IPS-11a (cell line): ENCODE data around the gene UXT.
A peak's percentile ranks its signal among the peaks of the same experiment; 100 is the strongest.

Source experiments
- H3K4me3 ChIP-seq: one replicate; pipeline ENCODE4 v1.5.1; 2013; ENCODE audit warnings: low read depth, low read length, control low read depth

Gene UXT

DNA sequence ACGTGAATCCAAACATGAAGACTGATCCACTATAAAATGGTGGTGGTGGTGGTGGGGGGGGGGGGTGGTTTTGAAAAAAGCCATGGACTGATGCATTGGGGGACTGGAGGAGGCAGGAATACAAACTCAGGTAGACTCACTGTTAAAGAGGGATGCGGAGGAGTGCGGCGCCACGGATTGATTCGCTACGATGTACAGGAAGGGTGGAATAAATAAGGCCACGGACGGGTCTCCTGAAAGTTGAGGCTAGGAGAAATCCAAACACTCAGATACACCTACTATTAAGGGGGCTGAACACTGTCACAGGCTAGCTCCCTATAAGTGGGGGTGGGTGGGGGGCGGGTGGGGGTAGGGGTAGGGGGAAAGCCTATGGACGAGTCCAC, 9.2 kb downstream of the UXT start:
- H3K4me3 ChIP-seq, result peak overlapping the region; percentile 76

DNA sequence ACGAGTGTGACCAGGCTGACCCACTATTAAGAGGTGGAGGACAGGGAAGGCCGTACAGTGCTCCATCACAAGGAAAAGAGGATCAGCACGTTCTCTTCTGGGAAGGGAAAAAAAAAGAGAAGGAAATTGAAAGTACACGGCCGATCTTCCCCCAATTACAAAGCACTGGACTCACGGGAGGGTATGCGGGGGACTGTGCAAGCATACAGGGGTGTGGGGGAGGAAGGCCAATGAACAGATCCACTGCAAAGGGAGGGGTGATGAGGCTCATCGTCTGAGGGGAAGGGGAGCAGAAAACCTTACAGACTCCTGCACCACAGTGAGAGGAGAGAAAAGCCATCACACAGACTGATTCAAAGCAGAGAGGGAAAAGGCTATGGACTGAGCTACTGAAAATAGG, 9.7 kb downstream of the UXT start:
- peak overlapping the region; percentile 76 for H3K4me3 ChIP-seq

DNA sequence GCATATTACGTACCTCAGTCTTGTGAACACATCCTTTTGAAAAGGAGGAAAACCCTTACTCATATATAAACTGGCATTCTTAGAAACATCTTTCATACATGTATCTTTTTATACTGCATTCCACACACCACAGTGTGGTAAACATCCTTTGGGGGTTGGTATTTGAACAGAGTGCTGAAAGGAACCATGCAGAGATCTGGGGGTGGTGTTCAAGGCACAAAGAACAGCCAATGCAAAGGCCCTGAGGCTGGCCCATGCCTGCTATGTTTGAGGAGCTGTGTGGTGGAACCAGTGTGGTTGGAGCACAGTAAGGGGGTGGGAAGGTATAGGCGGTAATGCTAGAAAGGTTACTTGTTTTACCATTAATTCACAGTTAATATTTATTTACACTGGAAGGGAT, 10.6 kb downstream of the UXT start:
- no peak overlapping the region for H3K4me3 ChIP-seq

DNA sequence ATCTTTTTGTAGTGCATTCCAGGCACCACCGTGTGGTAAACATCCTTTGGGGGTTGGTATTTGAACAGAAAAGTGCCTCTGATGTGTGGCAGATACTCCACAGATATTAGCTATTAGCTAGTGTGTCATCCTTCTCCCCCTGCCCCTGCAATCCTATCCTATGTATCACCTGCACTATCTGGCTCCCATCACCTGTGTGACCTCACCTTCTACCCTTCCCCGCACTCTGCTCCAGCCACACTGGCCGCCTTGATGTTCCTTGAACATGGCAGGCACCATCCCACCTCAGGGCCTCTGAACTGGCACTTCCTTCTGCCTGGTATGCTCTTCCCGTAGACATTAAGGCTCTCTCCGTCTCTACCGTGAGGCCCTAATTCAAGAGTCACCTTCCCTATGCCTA, 12.3 kb downstream of the UXT start:
- H3K4me3 ChIP-seq, result no peak overlapping the region

DNA sequence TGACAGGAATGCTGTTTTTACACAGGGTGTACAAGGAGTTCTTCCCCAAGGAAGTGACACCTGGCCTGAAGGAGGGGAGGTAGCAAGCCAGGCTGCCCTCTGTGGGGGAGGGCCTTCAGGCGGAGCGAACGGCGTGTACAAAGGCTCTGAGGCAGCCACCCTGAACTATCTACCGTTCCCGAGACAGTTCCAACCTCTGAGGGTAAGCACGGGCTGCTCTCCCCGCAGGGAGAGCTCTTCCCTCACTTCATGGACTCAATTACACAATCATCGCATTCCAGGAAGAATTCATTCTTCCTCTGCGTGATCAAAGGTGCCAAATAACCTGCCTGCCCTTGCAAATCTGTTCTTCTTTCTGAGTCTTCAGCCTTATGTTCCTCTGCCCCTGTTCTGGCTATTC, 13.4 kb downstream of the UXT start:
- no peak overlapping the region for H3K4me3 ChIP-seq

DNA sequence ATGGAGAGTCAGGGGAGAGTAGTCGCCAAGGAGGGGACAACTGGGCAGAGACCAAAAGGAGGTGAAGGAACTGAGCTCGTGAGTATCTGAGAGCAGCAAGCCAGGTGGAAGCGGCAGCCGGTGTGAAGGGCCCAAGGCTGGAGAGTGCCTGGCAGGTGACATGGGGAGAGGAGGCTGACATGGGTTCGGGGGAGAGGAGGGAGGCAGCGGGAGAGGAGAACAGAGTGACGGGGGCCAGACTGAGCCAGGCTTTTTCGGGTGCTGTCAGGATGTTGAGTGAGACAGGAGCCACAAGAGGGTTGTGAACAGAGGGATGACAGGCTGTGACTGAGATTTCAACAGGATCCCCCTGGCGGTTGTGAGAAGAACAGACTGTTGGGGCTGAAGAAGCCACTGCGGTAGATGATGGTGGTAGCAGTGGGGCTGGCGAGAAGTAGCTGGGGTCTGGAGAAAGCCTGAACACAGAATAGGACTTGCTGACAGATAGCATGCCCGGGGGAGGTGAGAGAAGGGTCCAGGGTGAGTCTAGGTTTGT, 14.4 kb downstream of the UXT start:
- H3K4me3 ChIP-seq, result no peak overlapping the region

DNA sequence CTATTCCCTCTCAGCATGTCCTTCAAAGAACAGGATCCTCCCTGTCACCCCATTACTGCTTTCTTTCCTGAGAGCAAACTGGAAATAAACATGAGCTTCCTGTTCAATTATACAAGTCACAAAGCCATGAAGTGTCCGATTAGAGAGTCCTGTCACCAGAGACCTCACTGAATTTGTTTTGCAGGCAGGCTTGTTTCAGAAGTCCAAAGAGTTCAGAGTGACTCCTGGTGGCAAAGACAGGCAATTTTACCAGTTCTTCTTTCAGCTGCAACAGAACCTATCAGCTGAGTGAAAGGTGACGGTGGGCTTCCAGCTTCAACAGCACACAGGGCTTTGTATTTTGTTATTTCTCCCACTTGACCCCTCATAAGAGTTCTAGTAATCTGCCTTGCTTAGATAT, 15.1 kb downstream of the UXT start:
- H3K4me3 ChIP-seq, result no peak overlapping the region

GRCh38 chrX:47638816-47639215, 20.2 kb downstream of the UXT start:
- no peak overlapping the region for H3K4me3 ChIP-seq

DNA sequence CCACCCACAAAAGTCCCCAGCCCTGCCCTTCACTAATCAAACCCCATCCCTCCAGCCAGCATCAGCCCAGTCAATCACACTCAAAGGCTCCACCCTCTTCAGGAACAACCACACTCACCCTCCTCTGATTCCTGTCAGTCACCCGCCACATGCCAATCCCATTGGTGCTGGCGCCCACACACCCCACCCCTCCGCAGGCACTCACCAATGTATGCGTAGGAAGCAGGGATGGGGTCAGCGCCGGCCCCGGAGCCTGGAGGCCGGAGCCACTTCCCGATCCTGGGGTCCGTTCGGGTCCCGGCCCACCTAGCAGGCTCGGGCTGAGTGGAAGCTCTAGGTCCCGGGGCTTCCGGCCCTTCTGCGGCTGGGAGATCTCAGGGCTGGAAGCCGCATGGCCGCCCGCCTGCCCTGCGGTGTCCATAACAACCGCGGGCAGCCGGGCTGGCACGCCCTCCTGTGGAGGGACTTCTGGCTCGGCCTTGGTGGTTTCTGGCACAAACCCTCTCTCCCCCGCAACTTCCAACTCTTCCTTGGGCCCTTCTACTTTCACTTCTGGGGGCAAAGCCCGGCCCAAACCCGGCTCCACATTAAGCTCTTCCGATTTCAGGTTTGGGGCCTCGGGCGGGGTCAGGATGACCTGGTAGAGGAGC, 21.3 kb downstream of the UXT start:
- no peak overlapping the region for H3K4me3 ChIP-seq

DNA sequence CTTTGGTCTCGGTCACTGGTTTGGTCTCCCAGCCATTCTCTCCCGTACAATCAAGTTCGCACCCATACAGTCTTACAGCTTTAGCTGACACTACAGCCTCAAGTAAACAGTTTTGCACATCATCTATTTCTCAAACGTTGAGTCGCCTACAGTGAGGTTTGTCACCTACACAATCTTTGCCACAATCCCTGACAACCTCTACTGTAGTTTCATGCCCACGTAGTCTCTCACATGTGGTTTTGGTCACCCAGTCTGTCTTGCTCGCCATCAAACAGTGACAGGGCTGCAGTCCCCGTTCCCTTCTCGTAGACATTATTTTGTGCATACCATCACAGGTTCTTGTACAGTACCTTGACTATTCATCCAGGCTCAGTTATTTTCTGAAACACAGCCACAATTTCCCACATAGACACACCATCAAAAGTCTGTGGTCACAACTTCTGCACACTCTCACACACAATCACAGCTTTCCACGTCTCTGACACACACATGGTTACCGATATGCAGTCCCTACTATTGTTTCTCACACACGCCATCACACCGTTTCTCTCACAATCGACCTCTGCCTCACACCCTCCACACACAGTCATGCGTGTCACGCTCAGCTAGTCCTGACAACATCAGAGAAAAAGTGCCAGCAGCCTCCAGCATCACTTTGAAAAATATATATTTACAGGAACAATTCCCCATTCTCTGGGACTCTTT, 24.0 kb downstream of the UXT start:
- H3K4me3 ChIP-seq, result no peak overlapping the region

GRCh38 chrX:47633689-47634590, 25.0 kb downstream of the UXT start:
- H3K4me3 ChIP-seq, result no peak overlapping the region

- H3K4me3 ChIP-seq, result no peak overlapping the region
Measured at GRCh38 chrX:47632666-47633065, 26.3 kb downstream of the UXT start.

GRCh38 chrX:47631676-47632075, 27.3 kb downstream of the UXT start:
- H3K4me3 ChIP-seq, result no peak overlapping the region

- no peak within 1 kb of the TSS for H3K4me3 ChIP-seq
Measured at GRCh38 chrX:47629419-47630200, 29.4 kb downstream of the UXT start, which contains the start of gene CFP. TSS of gene CFP (minus strand) at chrX:47629930. CDS start at chrX:47629844, 86 bp downstream.

GRCh38 chrX:47628982-47629381, 30.0 kb downstream of the UXT start:
- no peak overlapping the region for H3K4me3 ChIP-seq

- H3K4me3 ChIP-seq, result no peak overlapping the region
Measured at GRCh38 chrX:47625365-47625764, 33.6 kb downstream of the UXT start.

DNA sequence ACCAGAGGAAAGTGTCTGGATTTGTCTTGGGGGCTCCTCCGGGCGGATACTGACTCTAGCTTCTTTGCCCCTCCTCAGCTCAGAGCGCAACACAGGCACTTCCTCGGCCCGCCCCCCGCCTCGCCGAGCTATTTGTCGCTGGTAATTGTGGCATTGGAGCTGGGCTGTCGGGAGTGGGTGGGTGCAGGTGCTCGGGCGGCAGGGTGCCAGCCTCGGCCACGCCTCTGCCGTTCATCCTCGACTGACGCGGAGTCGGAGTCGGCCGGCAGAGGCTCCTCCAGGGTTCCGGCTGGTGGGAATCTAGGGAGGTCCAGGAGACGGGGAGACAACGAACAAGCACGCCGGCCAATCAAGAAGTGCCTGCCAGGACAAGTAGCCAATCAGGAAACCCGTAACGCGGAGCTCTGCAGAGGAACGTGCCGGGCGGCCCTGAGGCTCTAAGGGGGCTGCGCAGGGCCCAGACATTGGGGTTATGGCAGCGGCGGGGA, 35.4 kb downstream of the UXT start:
- H3K4me3 ChIP-seq, result no peak overlapping the region

GRCh38 chrX:47621851-47622250, 37.1 kb downstream of the UXT start:
- H3K4me3 ChIP-seq, result no peak overlapping the region

GRCh38 chrX:47620303-47620685, 38.7 kb downstream of the UXT start:
- H3K4me3 ChIP-seq, result peak overlapping the region; percentile 33

DNA sequence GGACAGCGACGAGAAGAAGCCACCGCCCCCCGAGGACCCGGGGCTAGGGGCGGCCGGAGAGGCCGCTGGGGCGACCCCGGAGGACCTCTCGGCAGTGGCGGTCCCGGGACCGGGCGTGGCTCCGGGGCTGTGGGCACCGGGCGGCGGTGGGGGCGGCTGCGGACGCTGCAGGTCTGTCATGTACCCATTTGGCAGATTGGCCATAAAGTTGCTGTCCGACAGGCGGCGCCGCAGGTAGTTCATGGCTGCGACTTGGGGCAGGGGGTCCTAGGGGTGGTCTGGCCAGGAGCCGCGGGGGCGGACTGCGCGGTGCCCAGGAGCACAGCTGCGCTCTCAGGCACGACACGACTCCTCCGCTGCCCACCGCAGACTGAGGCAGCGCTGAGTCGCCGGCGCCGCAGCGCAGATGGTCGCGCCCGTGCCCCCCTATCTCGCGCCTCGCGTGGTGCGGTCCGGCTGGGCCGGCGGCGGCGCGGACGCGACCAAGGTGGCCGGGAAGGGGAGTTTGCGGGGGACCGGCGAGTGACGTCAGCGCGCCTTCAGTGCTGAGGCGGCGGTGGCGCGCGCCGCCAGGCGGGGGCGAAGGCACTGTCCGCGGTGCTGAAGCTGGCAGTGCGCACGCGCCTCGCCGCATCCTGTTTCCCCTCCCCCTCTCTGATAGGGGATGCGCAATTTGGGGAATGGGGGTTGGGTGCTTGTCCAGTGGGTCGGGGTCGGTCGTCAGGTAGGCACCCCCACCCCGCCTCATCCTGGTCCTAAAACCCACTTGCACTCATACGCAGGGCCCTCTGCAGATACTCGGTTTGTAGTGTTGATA, 39.3 kb downstream of the UXT start, which contains the start of gene SYN1:
TSS of gene SYN1 (minus strand) at position 372 of the 817 bp plus-strand sequence. CDS start at position 243, 129 bp downstream.
- peak within 1 kb of the TSS; percentile 37 for H3K4me3 ChIP-seq
